Natural killer cell (primary cell): ENCODE results near the gene NDUFS6. TPM values are rescaled to one million over a fixed set of nuclear protein-coding genes. Genes with fewer than 3 reads are reported as not detected.

Source experiments
- ATAC-seq, 3 donors: fragments of 150-1000 bp in 2 of 3; fragments of 200-7000 bp in 1 of 3; cut with Tn5 transposase; 1 replicate in 1 of 3; 2 replicates in 2 of 3; pipeline ENCODE4 v1.10.0; 2021; ENCODE audit warnings: mild to moderate bottlenecking in 2 of 3, moderate library complexity in 2 of 3
- DNase-seq, 2 donors: peaks; one replicate each; pipeline versions ENCODE4 v3.0.0 to v3.0.0-alpha.2; 2013 to 2021; ENCODE audit warnings: mixed read lengths in 1 of 2
- H3K27ac ChIP-seq: one replicate; pipeline ENCODE4 v1.5.1; 2013; ENCODE audit warnings: mild to moderate bottlenecking, low read length
- H3K27me3 ChIP-seq: one replicate; pipeline ENCODE4 v1.6.1; 2013; ENCODE audit warnings: low read length; ENCODE audit not compliant: control insufficient read depth, insufficient read depth
- H3K36me3 ChIP-seq: one replicate; pipeline ENCODE4 v1.6.1; 2013; ENCODE audit warnings: low read length; ENCODE audit not compliant: control insufficient read depth, insufficient read depth
- H3K4me1 ChIP-seq: one replicate; pipeline ENCODE4 v1.6.1; 2013; ENCODE audit warnings: low read length; ENCODE audit not compliant: control insufficient read depth, insufficient read depth
- H3K4me3 ChIP-seq: one replicate; pipeline ENCODE4 v1.5.1; 2013; ENCODE audit warnings: low read length
- H3K9me3 ChIP-seq: one replicate; pipeline ENCODE4 v1.6.1; 2013; ENCODE audit warnings: low read length; ENCODE audit not compliant: control insufficient read depth, insufficient read depth
- H3K27ac Mint-ChIP-seq, 2 donors: one replicate each; pipeline ENCODE4 v1.8.0; 2022; ENCODE audit warnings: mild to moderate bottlenecking in 2 of 2, mixed read lengths in 2 of 2, moderate library complexity in 1 of 2
- H3K27me3 Mint-ChIP-seq, 2 donors: one replicate each; pipeline ENCODE4 v1.8.0; 2022; ENCODE audit warnings: low read depth in 2 of 2, mixed read lengths in 2 of 2
- H3K36me3 Mint-ChIP-seq: one replicate; pipeline ENCODE4 v1.8.0; 2022; ENCODE audit warnings: mixed read lengths
- H3K4me1 Mint-ChIP-seq, 2 donors: one replicate each; pipeline ENCODE4 v1.8.0; 2022; ENCODE audit warnings: mixed read lengths in 2 of 2
- H3K4me3 Mint-ChIP-seq: one replicate; pipeline ENCODE4 v1.8.0; 2022; ENCODE audit warnings: mild to moderate bottlenecking, moderate library complexity, mixed read lengths
- H3K9me3 Mint-ChIP-seq, 2 donors: one replicate each; pipeline ENCODE4 v1.8.0; 2022; ENCODE audit warnings: mixed read lengths in 2 of 2
- CTCF ChIP-seq: fragments of 200-600 bp; IDR thresholded peaks from one replicate; pipeline ENCODE4 v1.8.0; 2022; ENCODE audit warnings: antibody characterized with exemption
- WGBS: methylation state at CpG from one replicate; pipeline ENCODE4 v1.1.7; 2013; ENCODE audit warnings: missing lambda C conversion rate; ENCODE audit not compliant: insufficient coverage; 5-methylcytosine and 5-hydroxymethylcytosine counted together
- intact Hi-C: fragments of 100-400 bp; cut with micrococcal nuclease; formaldehyde crosslinking; loops from one replicate; pipeline ENCODE4 v1.14.2; 2022
- total RNA-seq, 4 donors: library from RNA; stranded (reverse); fragments of 120-200 nt in 1 of 4; gene quantifications; one replicate each; pipeline versions ENCODE4 v1.2.3 to v1.2.4, GENCODE V29; 2013 to 2022

The NDUFS6 gene
- total RNA-seq, 3 donors from 2014 or later (not counting 1 experiment from before 2014, with no cell fraction given): 19.2 to 25.9 (median 22.5) TPM

- no peak overlapping the region for H3K27ac Mint-ChIP-seq
- Histone ChIP-seq H3K9me3 (no peaks in the 10 kb centered on the region), H3K4me3 (no peak overlapping the region), H3K36me3 (no peaks in the 10 kb centered on the region), H3K4me1 (peaks cover 15% of the 10 kb centered on the region), H3K27me3 (no peaks in the 10 kb centered on the region), H3K27ac (no peak overlapping the region)
- intact Hi-C loops: no loop called here
- 57% methylated on average over 13 of the region's 14 CpGs for WGBS
- no peaks in the 10 kb centered on the region for H3K36me3 Mint-ChIP-seq
- DNase-seq: no peak
- peak overlapping the region; percentile 32 for H3K4me3 Mint-ChIP-seq
- peaks cover 4 to 11% of the 10 kb centered on the region in 2 donors for H3K27me3 Mint-ChIP-seq
- ATAC-seq: no peak
- H3K9me3 Mint-ChIP-seq: no peaks in the 10 kb centered on the region
- peaks cover 13% of the 10 kb centered on the region in 2 donors for H3K4me1 Mint-ChIP-seq
- no peak for TF ChIP-seq CTCF
Measured at GRCh38 chr5:1831677-1832313, 30.6 kb downstream of the NDUFS6 start.

GRCh38 chr5:1832511-1833250, 31.5 kb downstream of the NDUFS6 start:
- H3K4me1 Mint-ChIP-seq: peaks cover 9 to 13% of the 10 kb centered on the region in 2 donors
- ATAC-seq: peak in 2 of 3 donors; percentile 15 to 66

GRCh38 chr5:1833264-1834021, 32.2 kb downstream of the NDUFS6 start:
- Histone ChIP-seq H3K4me3 (no peak overlapping the region), H3K36me3 (no peaks in the 10 kb centered on the region), H3K9me3 (no peaks in the 10 kb centered on the region), H3K4me1 (peaks cover 15% of the 10 kb centered on the region), H3K27me3 (no peaks in the 10 kb centered on the region), H3K27ac (no peak overlapping the region)
- Mint-ChIP-seq H3K27ac (no peak overlapping the region), H3K4me3 (no peak overlapping the region), H3K27me3 (peaks cover 4 to 11% of the 10 kb centered on the region in 2 donors), H3K4me1 (peaks cover 7 to 13% of the 10 kb centered on the region in 2 donors), H3K36me3 (no peaks in the 10 kb centered on the region), H3K9me3 (no peaks in the 10 kb centered on the region)
- no peak for TF ChIP-seq CTCF
- ATAC-seq: no peak
- DNase-seq: no peak
- 84% methylated on average over 16 of the region's 16 CpGs for WGBS
- intact Hi-C loops: no loop called here

More at GRCh38 chr5:1832511-1833250, 31.5 kb downstream of the NDUFS6 start:
- Mint-ChIP-seq H3K36me3 (no peaks in the 10 kb centered on the region), H3K27ac (no peak overlapping the region), H3K27me3 (peaks cover 4 to 11% of the 10 kb centered on the region in 2 donors), H3K9me3 (no peaks in the 10 kb centered on the region), H3K4me3 (peak overlapping the region; percentile 32)
- Histone ChIP-seq H3K27me3 (no peaks in the 10 kb centered on the region), H3K4me1 (peaks cover 15% of the 10 kb centered on the region), H3K9me3 (no peaks in the 10 kb centered on the region), H3K36me3 (no peaks in the 10 kb centered on the region), H3K27ac (no peak overlapping the region), H3K4me3 (no peak overlapping the region)
- TF ChIP-seq CTCF: no peak
- no peak for DNase-seq
- 72% methylated on average over 28 of the region's 28 CpGs for WGBS
- intact Hi-C loops: no loop called here
